Mesenteric fat pad (tissue), 1 donor: ENCODE results near the gene RTN4RL2. TPM values are rescaled to one million over a fixed set of nuclear protein-coding genes. Genes with fewer than 3 reads are reported as not detected.

Experiments used
- DNase-seq: peaks from one replicate; pipeline ENCODE4 v3.0.0-alpha.2; 2020; ENCODE audit warnings: low spot score
- long read RNA-seq: library from polyadenylated mRNA; unstranded; transcript quantifications from one replicate; pipeline ENCODE4 v2.0.0, GENCODE V29; 2020
- total RNA-seq: library from RNA; stranded (reverse); fragmentation: NEBNext Ultra II Directional; extraction: Animal tissue kit (Norgen Biotek cat#: 25700); gene quantifications from one replicate; pipeline ENCODE4 v1.2.1, GENCODE V29; 2021
- donor health status: DM: yes; HTN: yes; CAD: no.

The RTN4RL2 gene
- total RNA-seq = 2.8 TPM
- long read RNA-seq, partial matches to known transcripts = 0 of 1 reads
- long read RNA-seq, other reads (novel, unspliced or antisense) = 1 of 1 reads

GRCh38 chr11:57460022-57460757 lies at the start of gene RTN4RL2:
TSS of gene RTN4RL2 (plus strand) at chr11:57460528. CDS start at chr11:57460866, 338 bp downstream.
- no peak for DNase-seq

- no peak for DNase-seq
These were observed 46.6 kb upstream of the RTN4RL2 start for GRCh38 chr11:57413681-57414080.

GRCh38 chr11:57414612-57415212 lies 45.6 kb upstream of the RTN4RL2 start:
- no peak for DNase-seq

- no peak for DNase-seq
These were observed 43.9 kb upstream of the RTN4RL2 start for GRCh38 chr11:57416436-57416835.

GRCh38 chr11:57417056-57417455 lies 43.3 kb upstream of the RTN4RL2 start:
- no peak for DNase-seq

GRCh38 chr11:57418131-57418530 lies 42.2 kb upstream of the RTN4RL2 start:
- DNase-seq = no peak

- no peak for DNase-seq
These were observed 41.2 kb upstream of the RTN4RL2 start for GRCh38 chr11:57419146-57419545.

- no peak for DNase-seq
These were observed 39.3 kb upstream of the RTN4RL2 start for GRCh38 chr11:57421066-57421465.

- no peak for DNase-seq
These were observed 38.5 kb upstream of the RTN4RL2 start for GRCh38 chr11:57421805-57422204.

GRCh38 chr11:57422669-57423068 lies 37.7 kb upstream of the RTN4RL2 start:
- no peak for DNase-seq

- DNase-seq = no peak
These were observed 36.1 kb upstream of the RTN4RL2 start for GRCh38 chr11:57424137-57424791.

GRCh38 chr11:57424792-57425564 lies 35.4 kb upstream of the RTN4RL2 start:
- no peak for DNase-seq

GRCh38 chr11:57425565-57426438 lies 34.5 kb upstream of the RTN4RL2 start:
- DNase-seq = no peak

GRCh38 chr11:57426439-57426928 lies 33.8 kb upstream of the RTN4RL2 start:
- no peak for DNase-seq

GRCh38 chr11:57426929-57427726 lies 33.2 kb upstream of the RTN4RL2 start, which contains the start of gene SLC43A3:
TSS of gene SLC43A3 (minus strand) at chr11:57427121. CDS start at chr11:57426172, 949 bp downstream.
- no peak for DNase-seq

- DNase-seq = peak; percentile 89
These were observed 32.6 kb upstream of the RTN4RL2 start for GRCh38 chr11:57427727-57428082.

- DNase-seq = no peak
These were observed 31.7 kb upstream of the RTN4RL2 start for GRCh38 chr11:57428643-57429042.

GRCh38 chr11:57429946-57430345 lies 30.4 kb upstream of the RTN4RL2 start:
- no peak for DNase-seq

- DNase-seq = no peak
These were observed 29.4 kb upstream of the RTN4RL2 start for GRCh38 chr11:57430952-57431351.
